GM18505 (cell line): ENCODE measurements around the gene NUP210.
"Not testable (repeated sequence)": the region's sequence is repeated elsewhere in the genome, so short reads cannot be mapped to it uniquely, and the experiment has no call there.

Experiments
- ATAC-seq: cut with Tn5 transposase; IDR thresholded peaks from one replicate; pipeline ENCODE4 v1.9.1; 2021; ENCODE audit not compliant: unreplicated experiment
- POLR2A ChIP-seq: IDR thresholded peaks from 4 replicates; pipeline ENCODE4 v1.6.1; 2011; ENCODE audit warnings: borderline replicate concordance; ENCODE audit not compliant: insufficient read depth, insufficient read length; ENCODE audit errors: extremely low read depth

NUP210 gene

GRCh38 chr3:13385373-13385965 lies 34.7 kb downstream of the NUP210 start:
- ATAC-seq, result no peak
- TF ChIP-seq POLR2A, result no peak

GRCh38 chr3:13380971-13381370 lies 39.2 kb downstream of the NUP210 start:
- ATAC-seq, result no peak
- no peak for TF ChIP-seq POLR2A

- no peak for ATAC-seq
- TF ChIP-seq POLR2A, result no peak
Measured at GRCh38 chr3:13379201-13379830, 40.8 kb downstream of the NUP210 start.

GRCh38 chr3:13378155-13378554 lies 42.0 kb downstream of the NUP210 start:
- no peak for TF ChIP-seq POLR2A
- no peak for ATAC-seq

- not testable (repeated sequence) for ATAC-seq
Measured at GRCh38 chr3:13377741-13378140, 42.4 kb downstream of the NUP210 start.

- ATAC-seq, result no peak
- no peak for TF ChIP-seq POLR2A
Measured at GRCh38 chr3:13377021-13377420, 43.1 kb downstream of the NUP210 start.

GRCh38 chr3:13376091-13376490 lies 44.0 kb downstream of the NUP210 start:
- no peak for TF ChIP-seq POLR2A

GRCh38 chr3:13375464-13375863 lies 44.7 kb downstream of the NUP210 start:
- TF ChIP-seq POLR2A, result no peak

More at GRCh38 chr3:13376091-13376490, 44.0 kb downstream of the NUP210 start:
- ATAC-seq, result no peak

GRCh38 chr3:13373975-13374586 lies 46.0 kb downstream of the NUP210 start:
- no peak for TF ChIP-seq POLR2A
- ATAC-seq, result no peak

More at GRCh38 chr3:13375464-13375863, 44.7 kb downstream of the NUP210 start:
- ATAC-seq, result no peak

- TF ChIP-seq POLR2A, result no peak
- no peak for ATAC-seq
Measured at GRCh38 chr3:13372656-13373055, 47.5 kb downstream of the NUP210 start.

- TF ChIP-seq POLR2A, result no peak
- ATAC-seq, result no peak
Measured at GRCh38 chr3:13372126-13372525, 48.0 kb downstream of the NUP210 start.

GRCh38 chr3:13371100-13372075 lies 48.7 kb downstream of the NUP210 start:
- no peak for TF ChIP-seq POLR2A
- no peak for ATAC-seq

GRCh38 chr3:13370609-13371008 lies 49.5 kb downstream of the NUP210 start:
- no peak for ATAC-seq
- no peak for TF ChIP-seq POLR2A
